Loucy (cell line): ENCODE measurements around the gene D2HGDH.

Experiments used
- CTCF ChIP-seq: fragments of 200-600 bp; sonication (generic); conservative IDR thresholded peaks from 2 replicates; pipeline ENCODE4 v1.5.1; 2014; ENCODE audit warnings: mild to moderate bottlenecking, antibody characterized with exemption, low read length
- EZH2phosphoT487 ChIP-seq: fragments of 200-600 bp; IDR thresholded peaks from 2 replicates; pipeline ENCODE4 v1.6.1; 2018; ENCODE audit warnings: antibody characterized with exemption, mild to moderate bottlenecking, moderate library complexity, borderline replicate concordance

- no peak for TF ChIP-seq CTCF
- TF ChIP-seq EZH2phosphoT487, result no peak
Observed at GRCh38 chr2:241738040-241738686, 3.7 kb downstream of the D2HGDH start.
